Esophagus mucosa (tissue), 1 donor: Measurements from ENCODE around the gene TLK1. TPM values are rescaled to one million over a fixed set of nuclear protein-coding genes. Genes with fewer than 3 reads are reported as not detected.
"Not testable (repeated sequence)": the region's sequence is repeated elsewhere in the genome, so short reads cannot be mapped to it uniquely, and the experiment has no call there.

Experiments used
- ATAC-seq: fragments of 200-7000 bp; cut with Tn5 transposase; one replicate; pipeline ENCODE4 v1.9.1; 2020
- total RNA-seq: library from RNA; stranded (reverse); gene quantifications from one replicate; pipeline ENCODE4 v1.2.4, GENCODE V29; 2023
- donor health status: DM: yes; HTN: yes; CAD: no.

TLK1 gene
- total RNA-seq, 1 donor from 2014 or later = 28.9 TPM

DNA sequence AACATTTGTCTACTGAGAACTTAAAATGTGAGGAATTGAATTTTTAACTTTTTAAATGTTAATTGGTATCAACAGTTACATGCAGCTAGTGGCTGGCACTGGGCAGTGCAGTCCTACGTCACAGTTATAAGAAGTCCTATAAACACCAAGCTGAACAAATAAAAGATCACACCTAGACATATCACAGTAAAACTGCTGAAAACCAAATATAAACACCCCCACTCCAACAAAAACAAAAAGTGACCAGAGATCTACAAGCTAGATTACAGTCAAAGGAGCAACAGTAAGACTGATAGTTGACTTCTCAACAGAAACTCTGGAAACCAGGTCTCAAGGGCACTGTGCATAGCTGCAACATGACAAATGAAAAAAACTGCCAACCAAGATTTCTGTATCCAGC is 19.4 kb downstream of the TLK1 start:
- ATAC-seq = no peak

DNA sequence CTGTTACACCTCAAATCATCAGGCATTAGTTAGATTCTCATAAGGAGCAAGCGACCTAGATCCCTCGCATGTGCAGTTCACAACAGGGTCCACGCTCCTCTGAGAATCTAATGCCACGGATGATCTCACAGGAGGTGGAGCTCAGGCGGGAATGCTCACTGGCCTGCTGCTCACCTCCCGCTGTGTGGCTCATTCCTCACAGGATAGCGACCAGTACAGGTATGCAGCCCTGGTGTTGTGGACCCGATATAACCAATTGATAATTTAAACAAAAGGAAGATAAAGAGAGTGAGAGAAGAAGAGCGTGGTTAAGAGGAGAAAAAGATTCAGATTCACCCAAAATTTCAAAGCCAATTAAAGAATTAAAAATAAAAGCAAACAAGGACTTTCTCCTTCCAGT is 20.8 kb downstream of the TLK1 start:
- no peak for ATAC-seq

DNA sequence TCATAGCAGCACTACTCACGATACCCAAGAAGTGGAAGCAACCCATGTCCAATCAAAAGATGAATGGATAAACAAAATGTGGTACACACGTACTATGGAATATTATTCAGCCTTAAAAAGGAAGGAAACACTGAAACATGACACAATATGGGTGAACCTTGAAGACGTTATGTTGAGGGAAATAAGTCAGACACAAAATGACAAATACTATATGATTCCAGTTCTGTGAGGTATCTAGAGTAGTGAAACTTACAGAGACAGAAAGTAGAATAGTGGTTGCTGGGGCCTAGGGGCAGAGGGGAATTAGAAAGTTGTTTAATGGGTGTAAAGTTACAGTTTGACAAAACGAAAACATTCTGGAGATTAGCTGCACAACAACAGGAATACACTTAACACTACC is 24.7 kb downstream of the TLK1 start:
- ATAC-seq = no peak

DNA sequence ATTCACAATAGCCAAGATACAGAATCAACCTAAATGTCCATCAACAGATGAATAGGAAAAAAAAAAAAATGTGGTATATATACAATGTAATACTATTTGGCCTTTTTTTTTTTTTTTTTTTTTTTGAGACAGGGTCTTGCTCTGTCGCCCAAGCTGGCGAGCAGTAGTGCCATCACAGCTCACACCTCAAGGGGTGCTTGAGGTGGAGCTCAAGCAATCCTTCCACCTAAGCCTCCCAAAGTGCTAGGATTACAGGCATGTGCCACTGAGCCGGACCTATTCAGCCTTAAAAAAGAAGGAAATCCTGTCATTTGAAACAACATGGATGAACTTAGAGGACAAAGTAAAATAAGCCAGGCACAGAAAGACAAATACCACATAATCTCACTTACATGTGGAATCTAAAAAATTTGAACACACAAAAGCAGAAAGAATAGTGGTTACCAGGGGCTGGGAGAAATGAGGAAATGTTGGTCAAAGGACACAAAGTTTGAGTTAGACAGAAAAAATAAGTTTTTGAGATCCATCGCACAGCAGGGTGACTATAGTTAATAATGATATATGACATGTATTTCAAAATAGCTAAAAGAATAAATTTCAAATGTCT is 26.0 kb downstream of the TLK1 start:
- ATAC-seq = no peak

DNA sequence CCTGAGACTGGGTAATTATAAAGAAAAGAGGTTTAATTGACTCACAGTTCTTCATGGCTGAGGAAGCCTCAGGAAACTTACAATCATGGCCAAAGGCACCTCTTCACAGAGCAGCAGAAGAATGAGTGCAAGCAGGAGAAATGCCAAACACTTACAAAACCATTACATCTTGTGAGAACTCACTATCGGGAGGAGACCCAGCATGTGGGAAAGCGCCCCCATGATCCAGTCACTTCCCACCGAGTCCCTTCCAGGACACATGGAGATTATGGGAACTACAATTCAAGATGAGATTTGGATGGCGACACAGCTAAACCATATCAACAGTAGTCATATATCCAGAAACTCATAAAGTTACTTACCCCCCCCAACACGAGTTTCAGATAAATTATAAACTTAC is 28.6 kb downstream of the TLK1 start:
- no peak for ATAC-seq

DNA sequence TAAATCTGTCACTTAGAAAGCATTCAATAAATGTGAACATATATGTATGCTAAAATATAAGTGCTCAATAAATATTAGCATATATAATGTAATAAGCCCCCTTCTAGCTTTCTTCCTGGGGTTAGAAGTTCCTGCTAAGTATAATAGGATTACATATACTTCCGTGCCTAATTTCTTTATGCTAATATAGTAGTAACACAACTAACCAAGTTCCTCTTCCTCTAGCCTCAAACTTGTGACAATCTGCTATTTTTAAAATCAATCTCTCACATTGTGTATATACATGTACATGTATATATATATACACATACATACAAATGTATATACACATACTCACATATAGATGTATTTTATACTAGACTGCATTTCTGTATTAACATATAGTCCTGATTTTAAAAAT is 32.2 kb downstream of the TLK1 start:
- no peak for ATAC-seq

DNA sequence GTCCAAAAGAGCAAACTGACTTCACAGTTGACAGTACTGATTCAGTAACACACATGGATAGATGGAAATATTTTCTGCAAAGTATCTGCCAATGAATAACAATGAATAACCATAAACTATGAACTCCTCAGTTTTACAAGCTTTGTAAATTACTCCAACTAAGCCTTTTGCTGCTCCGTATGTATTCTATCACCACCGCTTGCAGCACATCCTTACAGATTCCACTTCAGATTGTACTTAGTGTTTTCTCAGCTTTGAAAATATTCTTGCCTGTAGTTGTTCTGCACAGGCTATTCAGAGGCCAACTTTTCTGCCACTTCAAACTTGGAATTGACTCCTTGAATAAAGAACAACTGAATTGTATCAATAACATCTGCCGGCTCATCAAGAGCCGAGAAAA is 36.2 kb downstream of the TLK1 start:
- ATAC-seq = no peak

DNA sequence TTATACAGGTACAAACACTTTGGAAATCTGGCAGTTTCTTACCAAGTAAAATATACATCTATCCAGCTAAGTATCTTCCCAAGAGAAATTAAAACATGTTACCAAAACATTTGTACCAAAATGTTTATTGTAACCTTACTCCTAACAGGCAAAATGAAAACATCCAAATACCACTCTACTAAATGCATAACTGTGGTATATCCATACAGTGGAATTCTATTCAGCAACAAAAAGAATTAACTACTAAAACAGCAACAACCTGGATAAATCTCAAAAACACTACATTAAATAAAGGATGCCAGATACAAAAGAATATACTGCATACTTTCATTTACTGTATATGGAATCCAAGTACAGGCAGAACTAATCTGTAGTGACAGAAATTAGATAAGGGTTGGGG is 51.1 kb downstream of the TLK1 start:
- no peak for ATAC-seq

DNA sequence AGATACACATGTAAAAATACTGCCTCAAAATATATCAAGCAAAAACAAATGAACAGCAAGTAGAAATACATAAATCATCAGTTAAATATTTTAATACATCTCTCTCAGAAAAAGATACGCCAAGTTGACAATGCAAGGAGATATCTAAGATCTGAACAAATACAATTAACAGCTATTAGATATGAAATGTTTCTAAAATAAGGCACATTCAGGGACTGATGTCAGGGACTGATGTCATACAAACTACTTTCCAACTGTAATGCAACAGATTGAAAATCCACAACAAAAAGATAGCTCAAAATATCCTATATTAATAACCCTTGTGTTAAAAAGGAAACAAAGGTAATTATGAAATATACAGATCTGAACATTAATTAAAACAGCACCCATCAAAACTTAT is 51.7 kb downstream of the TLK1 start:
- ATAC-seq = no peak

DNA sequence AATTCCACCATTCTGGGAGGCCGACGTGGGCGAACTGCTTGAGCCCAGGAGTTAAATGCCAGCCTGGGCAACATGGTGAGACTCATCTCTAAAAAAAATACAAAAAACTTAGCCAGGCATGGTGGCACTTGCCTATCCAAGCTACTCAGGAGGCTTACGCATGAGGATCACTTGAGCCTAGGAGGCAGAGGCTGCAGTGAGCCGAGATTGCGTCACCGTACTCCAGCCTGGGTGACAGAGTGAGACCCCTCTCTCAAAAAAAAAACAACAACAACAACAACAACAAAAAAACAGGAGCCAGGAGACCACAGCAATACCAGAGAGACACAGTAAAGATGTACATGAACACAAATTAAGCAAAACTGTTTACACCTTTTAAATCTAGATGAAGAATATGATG is 52.9 kb downstream of the TLK1 start:
- no peak for ATAC-seq

DNA sequence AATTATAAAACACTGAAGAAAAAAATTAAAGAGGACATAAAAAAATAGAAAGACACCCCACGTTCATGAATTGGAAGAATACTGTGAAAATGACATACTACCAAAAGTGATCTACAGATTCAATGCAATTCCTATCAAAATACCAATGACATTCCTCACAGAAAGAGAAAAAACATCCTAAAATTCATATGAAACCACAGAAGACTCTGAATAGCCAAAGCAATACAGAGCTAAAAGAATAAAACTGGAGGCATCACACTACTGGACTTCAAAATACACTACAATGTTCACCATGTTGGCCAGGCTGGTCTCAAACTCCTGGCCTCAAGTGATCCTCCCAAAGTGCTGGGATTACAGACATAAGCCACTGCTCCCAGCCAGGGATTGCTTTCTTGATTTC is 56.3 kb downstream of the TLK1 start:
- ATAC-seq = no peak

DNA sequence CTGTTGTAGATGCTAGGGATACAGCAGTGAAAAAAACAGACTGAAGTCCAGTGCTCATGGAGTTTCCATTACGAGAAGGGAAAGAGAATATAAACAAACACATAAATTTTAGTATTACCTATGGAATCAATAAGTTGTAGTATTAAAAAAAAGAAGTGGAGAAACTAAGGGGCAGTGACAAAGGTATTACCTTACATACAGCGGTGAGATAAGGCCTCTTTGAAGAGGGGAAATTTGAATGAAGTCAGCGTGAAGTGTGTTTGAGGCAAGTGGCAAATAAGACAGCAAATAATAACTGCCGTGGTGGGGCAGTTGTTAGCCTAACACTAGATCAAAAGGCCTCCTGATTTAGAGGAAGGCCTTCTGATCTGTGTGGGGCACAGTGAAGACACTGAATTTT is 57.9 kb downstream of the TLK1 start:
- no peak for ATAC-seq

DNA sequence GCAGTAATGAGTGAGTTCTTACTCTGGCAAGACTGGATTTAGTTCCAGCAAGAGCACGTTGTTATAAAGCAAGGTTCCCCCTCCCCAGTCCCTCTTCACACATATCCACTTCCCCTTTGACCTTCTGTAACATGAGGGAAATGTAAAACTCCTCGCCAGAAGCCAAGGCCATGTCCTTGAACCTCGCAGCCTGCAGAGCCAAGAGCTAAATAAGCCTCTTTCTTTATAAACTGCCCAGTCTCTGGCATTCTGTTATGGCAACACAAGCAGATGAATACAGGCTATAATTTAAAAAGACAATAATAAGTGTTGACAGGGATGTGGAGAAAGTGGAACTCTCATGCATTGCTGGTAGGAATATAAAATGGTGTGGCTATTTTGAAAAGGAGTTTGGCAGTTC is 60.3 kb downstream of the TLK1 start:
- ATAC-seq = no peak

DNA sequence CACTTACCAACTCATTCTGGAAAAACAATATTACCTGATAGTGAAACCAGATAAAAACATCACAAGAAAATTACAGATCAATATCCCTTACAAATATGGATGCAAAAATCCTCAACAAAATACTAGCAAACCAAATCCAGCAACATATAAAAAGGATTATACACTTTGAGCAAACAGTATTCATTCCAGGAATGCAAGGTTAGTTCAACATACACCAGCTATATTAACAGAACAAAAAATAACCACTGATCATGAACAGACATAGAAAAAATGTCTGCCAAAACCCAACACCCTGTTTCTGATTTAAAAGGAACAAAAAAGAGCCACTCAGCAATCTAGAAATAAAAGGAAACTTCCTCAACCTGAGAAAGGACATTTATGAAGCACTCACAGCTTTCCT is 62.1 kb downstream of the TLK1 start:
- no peak for ATAC-seq

DNA sequence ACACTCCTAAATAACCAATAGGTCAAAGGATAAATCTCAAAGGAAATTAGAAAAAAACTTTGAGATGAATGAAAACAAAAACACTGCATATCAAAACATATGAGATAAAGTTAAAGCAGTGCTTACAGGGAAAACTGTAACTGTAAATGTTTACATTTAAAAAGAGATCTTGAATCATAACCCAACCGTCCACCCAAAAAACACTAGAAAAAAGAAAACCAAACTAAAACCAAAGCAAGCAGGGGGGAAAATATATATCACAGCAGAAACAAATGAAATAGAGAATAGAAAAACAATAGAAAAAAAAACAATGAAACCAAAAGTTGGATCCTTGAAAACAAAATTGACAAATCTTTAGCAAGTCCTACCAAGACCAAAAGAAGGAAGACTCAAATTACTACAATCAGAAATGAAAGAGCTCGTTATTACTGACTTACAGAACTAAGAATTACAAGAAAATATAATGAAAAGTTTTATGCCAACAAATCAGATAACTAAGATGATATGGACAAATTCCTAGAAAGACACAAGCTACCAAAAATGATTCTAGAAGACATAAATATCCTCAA is 65.6 kb downstream of the TLK1 start:
- no peak for ATAC-seq

DNA sequence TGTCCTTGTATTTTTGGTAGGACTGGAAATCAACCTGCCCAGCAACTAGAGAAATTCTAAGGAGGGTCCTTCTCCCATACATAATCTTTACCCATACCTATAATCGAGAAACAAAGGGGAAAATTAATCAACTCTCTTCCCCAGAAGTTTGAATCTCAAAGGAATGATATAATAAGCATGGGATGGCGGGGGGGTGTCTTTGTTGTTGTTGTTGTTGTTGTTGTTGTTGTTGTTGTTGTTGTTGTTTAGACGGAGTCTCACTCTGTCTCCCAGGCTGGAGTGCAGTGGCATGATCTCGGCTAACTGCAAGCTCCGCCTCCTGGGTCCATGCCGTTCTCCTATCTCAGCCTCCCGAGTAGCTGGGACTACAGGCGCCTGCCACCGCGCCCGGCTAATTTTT is 69.2 kb downstream of the TLK1 start:
- not testable (repeated sequence) for ATAC-seq

DNA sequence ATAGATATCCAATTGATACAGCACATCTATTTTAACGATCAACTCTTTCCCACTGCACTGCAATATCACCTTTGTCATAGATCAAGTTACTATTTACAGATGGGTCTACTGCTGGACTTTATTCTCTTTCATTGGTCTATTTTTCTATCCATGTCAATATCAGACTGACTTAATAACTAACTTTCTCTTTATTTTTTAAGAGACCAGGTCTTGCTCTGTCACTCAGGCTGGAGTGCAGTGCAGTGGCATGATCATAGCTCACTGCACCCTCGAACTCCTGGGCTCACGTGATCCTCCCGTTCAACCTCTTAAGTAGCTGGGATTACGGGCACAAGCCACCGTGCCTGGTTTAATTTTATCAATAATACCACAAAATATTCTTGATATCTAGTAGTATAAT is 71.2 kb downstream of the TLK1 start:
- no peak for ATAC-seq

DNA sequence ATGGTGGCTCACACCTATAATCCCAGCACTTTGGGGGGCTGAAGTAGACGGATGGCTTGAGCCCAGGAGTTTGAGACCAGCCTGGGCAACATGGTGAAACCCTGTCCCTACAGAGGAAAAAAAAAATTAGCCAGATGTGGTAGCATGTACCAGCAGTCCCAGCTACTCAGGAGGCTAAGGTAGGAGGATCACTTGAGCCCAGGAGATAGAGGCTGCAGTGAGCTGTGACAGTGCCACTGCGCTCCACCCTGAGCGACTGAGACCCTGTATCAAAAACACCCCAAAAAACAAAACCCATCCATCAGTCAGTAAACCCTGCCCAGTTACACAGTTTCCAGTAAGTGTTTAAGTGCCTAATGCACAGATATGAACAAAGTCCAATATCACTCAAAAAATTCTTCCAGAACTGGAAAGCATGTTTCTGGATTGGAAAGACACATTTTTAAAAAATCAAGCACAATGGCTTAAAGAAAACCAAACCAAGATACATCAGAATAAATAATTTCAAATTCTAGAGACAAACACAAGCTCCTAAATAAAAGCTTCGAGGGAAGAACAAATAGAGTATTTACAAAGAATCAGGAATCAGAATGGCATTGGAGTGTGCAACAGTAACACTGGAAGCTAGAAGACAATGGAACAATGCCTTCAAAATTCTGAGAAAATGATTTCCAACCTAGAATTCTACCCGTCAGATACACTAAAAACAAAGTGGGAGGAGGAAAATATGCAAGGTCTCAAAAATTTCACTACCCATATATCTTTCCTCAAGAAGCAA is 72.4 kb downstream of the TLK1 start:
- ATAC-seq = no peak

DNA sequence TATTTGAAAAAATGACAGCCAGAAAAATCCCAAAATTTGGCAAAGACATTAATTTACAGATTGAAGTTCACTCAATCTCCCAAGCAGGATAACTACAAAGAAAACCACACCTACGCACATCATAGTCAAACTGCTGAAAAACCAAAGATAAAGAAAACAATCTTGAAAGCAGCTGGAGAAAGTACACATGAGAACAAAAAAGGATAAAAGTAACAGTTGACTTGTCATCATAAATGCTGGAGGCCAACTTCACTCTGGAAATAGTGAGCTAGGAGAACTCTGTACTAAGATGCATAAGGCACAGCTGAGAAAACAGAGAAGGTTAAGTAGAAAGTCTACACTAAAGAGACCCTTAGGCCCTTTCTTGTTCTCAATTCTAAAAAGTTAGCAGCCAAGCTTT is 73.1 kb downstream of the TLK1 start:
- no peak for ATAC-seq

DNA sequence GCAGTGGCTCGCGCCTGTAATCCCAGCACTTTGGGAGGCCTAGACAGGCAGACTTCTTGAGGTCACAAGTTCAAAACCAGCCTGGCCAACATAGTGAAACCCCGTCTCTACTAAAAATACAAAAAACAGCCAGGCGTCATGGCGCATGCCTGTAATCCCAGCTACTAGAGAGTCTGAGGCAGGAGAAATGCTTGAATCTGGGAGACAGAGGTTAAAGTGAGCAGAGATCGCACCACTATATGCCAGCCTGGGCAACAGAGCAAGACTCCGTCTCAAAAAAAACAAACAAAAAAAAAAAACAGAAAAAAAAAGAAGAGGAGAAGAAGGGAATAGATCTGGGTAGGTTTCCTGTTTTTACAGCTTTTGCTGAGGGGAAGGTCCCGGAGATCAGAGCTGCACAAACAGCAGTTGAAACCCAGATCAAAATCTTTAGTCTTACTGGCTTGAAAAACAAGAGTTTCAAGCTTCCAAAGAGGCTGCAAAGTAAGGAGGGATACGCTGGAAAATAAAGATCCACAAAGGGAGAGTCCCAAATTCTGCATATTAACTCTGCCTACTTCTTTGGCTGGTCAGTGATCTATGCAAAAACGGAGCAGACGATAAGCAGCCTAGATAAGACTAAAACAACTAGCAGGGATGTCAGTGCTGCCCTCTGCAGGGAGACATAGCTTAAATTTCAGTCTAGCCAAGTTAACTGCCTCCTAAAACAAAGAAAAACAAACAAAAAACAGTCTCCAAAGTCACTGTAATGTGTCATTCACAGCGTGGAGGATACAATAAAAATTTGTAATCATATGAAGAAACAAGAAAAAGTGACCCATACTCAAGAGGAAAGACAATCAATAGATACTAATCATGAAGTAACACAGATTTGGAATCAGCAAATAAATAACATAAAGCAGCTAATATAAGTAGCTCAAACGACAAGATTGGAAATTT is 74.1 kb downstream of the TLK1 start:
- no peak for ATAC-seq

DNA sequence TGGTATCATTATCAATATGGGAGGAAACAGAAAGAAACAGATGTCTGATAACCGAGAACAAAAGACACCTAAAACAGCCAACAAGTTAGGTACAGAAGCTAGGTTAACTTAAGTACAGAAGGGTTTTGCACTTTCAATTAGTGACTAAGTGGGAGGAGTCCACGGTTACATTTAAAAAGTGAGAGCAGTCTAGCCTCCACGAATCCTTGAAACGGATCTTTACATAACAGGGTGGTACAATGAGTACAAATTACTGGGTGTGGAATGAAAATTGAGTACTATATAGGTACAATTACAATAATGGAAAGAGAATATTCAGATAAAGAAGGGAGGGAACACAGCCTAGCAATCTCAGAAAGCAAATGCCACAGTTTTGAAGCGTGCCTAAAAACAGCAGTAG is 76.6 kb downstream of the TLK1 start:
- ATAC-seq = no peak

DNA sequence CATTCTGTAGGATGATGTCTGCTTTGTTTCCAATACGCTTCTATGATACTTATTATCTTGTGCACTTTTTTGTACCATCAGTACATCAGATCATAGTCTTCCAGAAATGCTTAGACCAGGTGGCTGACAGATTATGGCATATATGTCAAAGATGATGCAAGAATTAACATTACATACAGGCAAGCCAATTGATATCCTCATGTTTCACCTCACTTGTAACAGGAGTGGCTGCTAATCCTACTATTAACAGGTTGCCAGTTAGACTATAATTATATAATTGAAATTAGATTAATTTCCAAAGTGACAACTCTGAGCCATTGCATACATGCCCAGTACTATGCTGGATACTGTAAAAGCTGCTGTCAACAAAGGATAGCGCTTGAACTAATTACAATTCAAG is 77.2 kb downstream of the TLK1 start:
- ATAC-seq = no peak

DNA sequence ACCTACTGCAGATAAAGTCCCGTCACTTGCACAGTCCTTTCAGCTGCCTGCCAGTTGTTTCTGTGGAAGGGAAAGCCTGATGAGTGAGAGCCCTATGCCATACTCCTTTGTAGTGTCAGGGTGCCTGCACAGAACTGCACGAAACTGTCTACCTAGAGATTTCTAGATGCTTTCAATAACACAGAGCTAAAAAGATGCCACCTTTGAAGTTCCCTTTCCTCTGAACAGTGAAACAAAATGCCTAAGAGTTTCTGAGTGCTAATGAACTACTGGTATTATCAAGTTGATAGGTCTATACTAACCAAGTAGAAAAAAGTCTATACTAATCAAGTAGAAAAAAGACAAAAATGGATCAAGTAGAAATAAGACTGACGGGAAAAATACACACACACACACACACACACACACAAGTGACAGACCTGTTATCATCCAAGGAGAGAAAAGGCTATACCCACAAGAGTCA is 79.0 kb downstream of the TLK1 start:
- no peak for ATAC-seq
